NCI-H446 (cell line): ENCODE data around the gene TXN2.
A peak's percentile ranks its signal among the peaks of the same experiment; 100 is the strongest.
"Not testable (repeated sequence)": the region's sequence is repeated elsewhere in the genome, so short reads cannot be mapped to it uniquely, and the experiment has no call there.

Experiments used
- DNase-seq, 2 experiments: peaks; one replicate each; lab custom pipeline; 2025; lab: John Stamatoyannopoulos, UW

Gene TXN2

GRCh38 chr22:36481393-36482168, at the start of gene TXN2:
TXN2 (minus strand) TSS chr22:36481640; CDS start chr22:36480837, 803 bp downstream.
- DNase-seq, result peak; percentile 92 to 96

DNA sequence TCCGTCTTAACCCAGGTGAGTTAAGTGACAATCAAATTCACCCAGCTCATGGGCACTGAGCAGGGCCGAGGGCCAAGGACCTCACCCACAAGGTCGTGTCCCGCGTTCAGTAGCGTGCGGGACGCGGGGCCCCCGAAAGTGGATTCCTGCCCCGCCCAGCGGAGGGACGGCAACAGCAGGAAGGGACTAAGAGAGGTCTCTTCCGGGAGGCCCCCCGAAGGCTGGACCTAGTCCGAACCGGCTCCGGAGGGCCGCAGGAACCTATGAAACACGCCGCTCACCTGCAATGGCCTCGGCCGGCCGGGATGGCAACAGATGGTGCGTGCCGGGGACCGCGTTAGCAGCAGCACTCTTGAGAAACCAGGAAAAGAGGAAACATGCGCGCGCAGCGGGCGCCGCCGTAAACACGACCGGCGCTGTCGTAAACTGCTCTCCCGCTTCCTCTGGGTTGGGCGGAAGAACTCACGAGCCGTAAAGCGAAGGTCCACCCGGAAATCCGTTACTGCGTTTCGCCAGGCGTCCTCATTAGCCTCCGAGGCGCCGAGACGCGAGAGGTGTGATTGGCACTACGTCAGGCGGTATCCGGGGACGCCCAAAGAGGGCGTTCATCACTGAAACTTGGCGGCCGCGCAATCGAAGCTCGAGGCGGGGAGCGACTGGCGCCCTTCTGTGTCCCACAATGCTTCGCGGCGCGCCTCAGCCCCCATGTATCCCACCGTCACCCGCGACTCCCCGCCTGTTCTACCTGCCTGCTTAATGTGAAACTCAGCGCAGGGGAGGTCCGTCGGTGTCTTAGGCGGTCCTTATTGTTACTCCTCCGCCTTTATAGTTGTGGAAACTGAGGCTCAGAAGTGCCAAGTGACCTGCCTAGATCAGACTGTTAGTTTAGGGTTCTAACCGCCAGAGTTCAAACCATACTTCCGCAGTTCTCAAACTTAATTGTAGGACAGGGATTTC, 47.6 kb upstream of the TXN2 start, which contains the start of gene EIF3D:
EIF3D (minus strand) TSS at position 372 of the 957 bp plus-strand sequence. CDS start 3,045 bp downstream, outside the sequence.
- peak; percentile 96 to 99 for DNase-seq

- peak in 1 of 2 experiments; percentile 32 for DNase-seq
These were observed 46.9 kb upstream of the TXN2 start for GRCh38 chr22:36528341-36528740.

DNA sequence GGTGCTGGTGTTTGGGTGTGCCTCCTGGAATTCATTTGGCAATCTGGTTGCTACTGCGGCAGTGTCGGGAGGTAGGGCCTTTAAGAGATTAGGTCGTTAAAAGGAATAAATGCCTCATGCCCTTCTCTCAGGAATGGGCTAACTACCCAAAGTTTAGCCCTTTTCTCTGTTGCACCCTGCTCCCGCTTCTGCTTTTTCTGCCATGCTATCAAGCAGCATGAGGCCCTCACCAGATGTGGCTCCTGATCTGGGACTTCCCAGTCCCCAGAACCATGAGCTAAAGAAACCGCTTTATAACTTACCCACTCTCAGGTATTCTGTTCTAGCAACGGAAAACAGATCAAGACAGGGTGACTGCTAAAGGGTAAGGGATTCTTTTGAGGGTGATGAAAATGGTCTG, 41.2 kb upstream of the TXN2 start:
- no peak for DNase-seq

DNA sequence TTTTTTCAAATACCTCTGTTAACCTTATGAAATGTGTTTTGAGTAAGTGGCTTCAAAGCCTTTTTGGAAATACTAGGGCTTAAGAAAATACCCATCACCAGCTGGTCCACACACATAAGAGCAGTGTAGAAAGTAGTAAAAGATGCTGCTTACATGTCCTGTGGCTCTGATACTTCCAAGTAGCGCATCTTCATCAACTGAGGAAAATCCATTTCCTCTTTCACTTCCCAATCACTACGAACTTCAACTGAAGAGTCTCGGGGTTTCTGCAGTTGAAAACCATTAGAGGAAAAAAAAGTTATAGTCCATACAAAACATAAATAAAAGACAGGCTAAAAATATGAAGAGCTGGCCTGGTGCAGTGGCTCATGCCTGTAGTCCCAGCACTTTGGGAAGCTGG, 39.0 kb upstream of the TXN2 start:
- DNase-seq, result no peak

GRCh38 chr22:36519906-36520305, 38.5 kb upstream of the TXN2 start:
- DNase-seq, result not testable (repeated sequence)

- no peak for DNase-seq
These were observed 33.3 kb upstream of the TXN2 start for GRCh38 chr22:36514766-36515165.

DNA sequence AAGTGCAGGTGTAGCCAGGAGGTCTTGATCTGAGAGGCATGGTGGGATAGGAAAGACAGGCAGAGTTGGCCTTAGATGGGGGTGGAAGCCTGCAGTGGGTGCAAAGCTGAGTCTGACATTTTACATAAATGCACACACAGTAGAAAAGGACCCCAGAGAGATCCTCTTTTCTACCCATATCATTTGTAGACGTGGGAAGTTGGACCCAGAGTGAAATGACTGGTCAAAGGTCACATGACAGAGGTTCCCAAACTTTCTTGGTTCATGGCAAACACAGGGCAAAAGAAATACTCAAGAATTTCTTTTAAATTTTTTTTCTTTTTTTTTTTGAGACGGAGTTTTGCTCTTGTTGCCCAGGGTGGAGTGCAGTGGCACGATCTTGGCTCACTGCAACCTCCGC, 31.6 kb upstream of the TXN2 start:
- DNase-seq, result no peak

GRCh38 chr22:36512333-36512732, 30.9 kb upstream of the TXN2 start:
- DNase-seq, result no peak

DNA sequence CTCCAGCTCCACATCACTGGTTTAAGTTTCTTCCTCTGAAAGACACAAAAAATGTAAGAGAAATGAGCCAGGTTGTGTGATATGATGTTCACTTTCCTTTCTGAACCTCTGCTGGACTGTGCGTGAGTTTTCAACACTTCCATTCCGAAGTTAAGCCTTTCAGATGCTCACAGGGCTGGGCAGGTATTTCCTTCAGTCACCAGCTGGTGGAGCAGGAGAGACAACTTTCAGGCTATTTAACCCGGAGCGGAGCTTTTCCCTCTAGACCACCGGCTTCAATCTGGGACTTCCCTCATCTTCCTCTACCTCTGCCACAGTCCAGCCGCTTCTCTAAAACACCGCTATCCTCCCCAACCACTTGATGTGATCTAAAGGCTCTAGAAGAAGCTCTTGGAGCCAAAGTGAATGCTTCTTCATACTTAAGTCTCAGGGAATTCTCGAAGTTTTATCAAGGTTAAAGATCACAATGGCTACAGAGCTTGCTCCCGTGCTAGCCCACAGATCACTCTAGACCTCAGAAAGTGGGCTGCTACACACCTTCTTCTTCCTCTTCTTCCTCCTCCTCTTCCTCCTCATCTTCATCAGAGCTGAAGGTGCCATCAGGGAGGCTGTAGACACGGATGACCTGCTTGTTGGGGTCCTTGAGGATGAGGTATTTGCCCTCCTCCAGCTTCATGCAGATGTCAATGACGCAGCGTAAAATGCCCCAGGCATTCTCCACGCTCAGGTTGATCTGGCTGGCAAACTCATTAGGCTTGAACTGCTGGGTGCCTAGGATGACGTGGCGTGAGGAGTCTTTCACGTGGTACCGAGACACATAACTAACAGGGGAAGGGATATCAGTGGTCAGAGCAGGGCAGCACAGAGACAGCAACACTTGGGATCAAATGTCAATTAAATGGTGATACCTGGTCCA, 29.8 kb upstream of the TXN2 start:
- peak; percentile 2 to 10 for DNase-seq

DNA sequence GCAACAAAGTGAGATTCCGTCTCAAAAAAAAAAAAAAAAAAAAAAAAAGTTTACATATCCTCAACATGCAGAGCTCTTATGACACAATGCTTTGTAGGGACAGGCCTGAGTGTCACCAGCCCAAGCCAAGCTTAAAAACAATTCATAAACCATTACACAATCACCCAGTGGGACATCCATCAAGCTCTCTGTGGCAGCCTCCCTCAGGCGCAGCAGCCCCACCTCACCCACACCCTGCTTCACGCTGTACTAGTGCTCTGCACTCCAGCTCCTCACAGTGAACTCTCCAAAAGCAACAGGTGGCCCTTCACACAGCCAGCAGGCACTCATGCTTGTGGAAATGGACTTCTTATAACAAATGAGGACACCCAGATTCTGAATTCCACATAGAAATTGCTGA, 28.9 kb upstream of the TXN2 start:
- no peak for DNase-seq

DNA sequence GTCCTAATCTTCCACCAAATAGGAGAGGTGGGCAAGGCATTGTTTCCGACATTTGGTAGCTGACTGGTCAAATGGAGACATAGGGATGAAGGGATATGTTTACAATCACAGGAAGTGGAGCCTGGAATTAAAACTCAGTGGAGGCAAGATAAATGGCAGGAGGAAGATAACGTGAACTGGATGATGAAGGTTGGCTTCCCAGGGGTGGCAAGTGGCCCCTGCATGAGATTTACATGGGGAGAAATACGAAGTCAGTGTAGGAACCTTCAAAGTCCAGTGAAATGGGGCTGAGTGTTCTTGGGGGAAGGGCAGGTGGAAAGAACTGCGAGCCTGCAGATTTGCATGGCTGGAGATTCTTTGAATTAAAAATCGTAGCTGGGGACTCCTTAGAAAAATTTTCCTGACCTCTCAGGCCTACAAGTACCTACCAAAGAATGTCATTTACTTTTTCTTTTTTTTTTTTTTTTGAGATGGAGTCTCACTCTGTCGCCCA, 26.1 kb upstream of the TXN2 start:
- DNase-seq, result no peak

DNA sequence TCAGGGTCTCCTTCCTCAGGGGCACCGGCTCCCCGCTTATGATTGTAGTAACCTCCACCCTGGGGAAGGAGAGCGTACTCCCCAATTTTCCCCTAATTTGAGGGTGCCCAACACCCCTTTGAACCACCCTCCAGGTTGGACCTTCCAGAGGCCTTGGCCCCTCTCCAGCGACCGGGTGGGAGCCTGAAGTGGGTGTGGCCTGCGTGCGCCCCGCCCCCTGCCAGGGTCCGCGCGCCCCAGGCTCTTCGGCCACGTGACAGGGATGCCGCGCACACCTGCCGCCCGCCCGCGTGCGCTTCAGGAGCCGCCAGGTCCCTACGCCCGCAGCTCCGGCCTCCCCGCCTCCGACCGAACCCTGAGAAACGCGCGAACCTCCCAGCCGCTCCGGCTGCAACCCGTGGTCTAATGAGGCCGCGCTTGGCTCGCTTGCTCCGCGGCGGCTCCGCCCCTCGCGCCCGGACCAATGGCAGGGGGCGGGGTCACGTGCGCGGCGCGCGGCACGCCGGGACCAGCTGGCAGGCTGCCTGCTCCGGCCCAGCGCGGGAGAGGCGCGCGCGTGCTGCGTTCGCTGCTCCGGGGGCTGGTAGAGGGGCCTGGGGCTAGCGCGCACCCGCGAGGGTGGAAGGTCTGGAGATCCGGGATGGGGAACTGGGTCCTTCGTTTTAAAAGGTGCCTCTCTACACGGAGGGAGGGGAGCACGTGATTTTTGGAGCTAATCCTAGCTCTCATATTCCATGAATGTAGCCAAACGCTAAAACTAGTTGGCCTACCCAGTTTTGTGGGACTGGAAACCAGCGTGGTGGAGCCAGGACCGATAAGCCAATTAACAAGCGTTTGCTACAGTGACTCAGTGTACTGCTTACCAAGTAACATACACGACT, 25.4 kb upstream of the TXN2 start, which contains the start of gene FOXRED2:
FOXRED2 (minus strand) TSS at position 404 of the 881 bp plus-strand sequence. CDS start 618 bp downstream, outside the sequence.
- DNase-seq, result peak; percentile 62 to 93

DNA sequence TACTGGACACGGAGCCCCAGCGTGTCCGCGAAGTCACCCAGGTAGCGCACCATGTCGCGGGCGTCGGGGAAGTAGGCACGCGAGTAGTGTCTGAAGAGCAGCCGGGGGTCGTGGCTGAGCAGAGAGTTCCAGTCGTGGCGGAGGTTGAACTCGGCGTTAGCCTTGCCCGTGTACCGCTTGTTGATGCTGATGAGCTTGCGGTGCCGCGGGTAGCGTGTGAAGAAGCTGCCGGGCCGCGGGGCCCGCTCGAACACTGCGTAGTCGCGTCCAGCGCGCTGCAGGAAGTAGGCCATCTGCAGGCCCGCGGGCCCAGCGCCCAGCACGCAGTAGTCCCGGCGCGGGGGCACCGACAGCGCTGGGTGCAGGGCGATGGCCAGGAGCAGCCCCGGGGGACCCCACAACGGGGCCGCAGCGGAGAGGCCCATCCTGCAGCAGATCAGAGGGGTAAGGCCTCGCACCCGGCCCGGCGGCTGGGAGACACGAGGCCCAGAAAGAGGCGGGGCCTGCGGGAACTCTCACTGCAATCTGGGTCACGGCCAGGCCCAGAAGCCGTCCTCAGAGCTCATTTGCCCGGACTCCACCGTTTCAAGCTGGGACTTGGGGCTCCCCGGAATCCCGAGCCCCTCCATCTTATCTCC, 24.7 kb upstream of the TXN2 start:
- DNase-seq, result peak in 1 of 2 experiments; percentile 45

DNA sequence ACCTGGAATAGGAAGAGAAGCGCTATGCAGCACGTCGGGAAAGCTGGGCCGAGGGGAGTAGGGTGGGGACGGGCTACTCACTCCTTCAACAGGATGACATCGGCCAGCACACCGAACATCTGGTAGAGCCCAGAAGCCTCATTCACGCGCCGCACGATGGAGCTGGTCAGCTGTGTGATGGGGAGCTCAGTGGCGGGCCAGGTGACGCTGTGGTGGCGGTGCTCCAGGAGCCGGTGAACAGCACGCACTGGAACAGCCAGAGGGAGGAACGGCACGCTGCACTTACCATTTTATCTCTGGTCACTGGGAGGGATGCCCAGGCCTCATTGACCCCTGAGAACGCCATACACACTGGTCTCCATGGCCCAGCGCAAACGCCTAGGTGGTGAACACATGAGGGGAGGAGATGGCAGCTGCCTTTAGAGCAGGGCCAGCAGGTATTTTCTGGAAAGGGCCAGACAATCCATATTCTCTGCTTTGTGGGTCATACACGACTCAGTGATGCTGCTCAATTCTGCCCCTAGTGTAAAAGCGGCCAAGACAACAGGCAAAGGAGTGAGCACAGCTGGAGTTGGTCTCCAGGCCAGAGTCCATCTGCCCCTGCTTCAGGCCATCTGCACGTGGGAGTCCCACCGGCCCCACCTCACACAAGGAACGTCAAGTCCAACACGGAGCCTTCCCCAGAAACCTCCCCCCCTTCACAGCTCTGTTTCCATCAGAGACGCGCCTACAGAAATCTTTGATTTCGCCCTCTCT, 16.6 kb upstream of the TXN2 start:
- no peak for DNase-seq

DNA sequence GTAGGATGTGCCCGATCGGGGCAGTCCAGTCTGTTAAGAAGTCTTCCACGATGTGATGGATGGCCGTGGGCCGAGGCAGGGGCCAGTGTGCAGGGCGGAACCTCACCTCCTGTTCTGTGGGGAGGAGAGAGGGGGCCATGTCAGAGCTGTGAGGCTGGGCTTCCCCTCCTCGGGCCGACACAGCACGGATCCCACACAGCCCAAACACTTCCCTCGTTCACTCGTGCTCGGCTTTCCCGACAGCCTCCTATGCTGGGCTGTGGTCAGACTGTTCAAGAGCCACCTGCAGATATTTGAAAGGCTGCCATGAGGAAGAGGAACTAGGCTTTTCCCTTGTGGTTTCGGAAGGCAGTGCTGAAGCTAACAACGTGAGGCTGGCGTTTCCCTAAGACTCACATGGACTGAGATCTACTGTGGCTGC, 12.3 kb upstream of the TXN2 start:
- no peak for DNase-seq

DNA sequence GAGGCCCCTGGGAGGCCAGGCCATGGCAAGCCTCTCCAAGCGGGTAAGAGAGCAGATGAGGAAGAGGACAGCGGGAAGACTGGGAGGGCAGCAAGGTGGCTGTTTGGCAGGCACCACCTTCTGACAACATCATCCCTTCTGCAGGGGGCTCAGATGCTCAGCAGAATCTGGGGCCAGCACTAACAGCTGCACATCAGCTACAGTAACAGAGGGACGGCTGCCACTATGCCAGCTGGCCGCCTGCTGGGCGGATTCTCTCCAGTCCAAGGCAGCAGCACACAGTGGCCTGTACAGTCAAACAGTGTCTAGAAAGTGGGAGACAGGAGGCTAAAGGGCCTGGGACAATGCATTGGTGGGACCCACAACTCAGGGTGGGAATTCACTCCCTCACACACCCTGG, 10.7 kb upstream of the TXN2 start:
- no peak for DNase-seq

GRCh38 chr22:36491155-36491554, 9.7 kb upstream of the TXN2 start:
- DNase-seq, result no peak
